Smooth muscle cell (in vitro differentiated cells): Measurements from ENCODE around the gene JAK2. TPM values are rescaled to one million over a fixed set of nuclear protein-coding genes. Genes with fewer than 3 reads are reported as not detected.
"Not testable (repeated sequence)": the region's sequence is repeated elsewhere in the genome, so short reads cannot be mapped to it uniquely, and the experiment has no call there.

Experiments used
- DNase-seq: peaks from one replicate; lab custom pipeline; 2025; ENCODE audit not compliant: unreplicated experiment; lab: John Stamatoyannopoulos, UW
- H2AFZ ChIP-seq: fragments of 200-600 bp; sonication (generic); 2 replicates; pipeline ENCODE4 v1.6.0; 2016; ENCODE audit warnings: antibody characterized with exemption, low read depth, mild to moderate bottlenecking
- H3F3A ChIP-seq: fragments of 200-600 bp; sonication (generic); 2 replicates; pipeline ENCODE4 v1.6.0; 2017; ENCODE audit warnings: antibody characterized with exemption, low read depth
- H3K27ac ChIP-seq: fragments of 200-600 bp; sonication (generic); 2 replicates; pipeline ENCODE4 v1.5.1; 2016; ENCODE audit warnings: low read depth, mild to moderate bottlenecking
- H3K27me3 ChIP-seq: fragments of 200-600 bp; sonication (generic); 2 replicates; pipeline ENCODE4 v1.6.1; 2016; ENCODE audit warnings: low read depth, mild to moderate bottlenecking
- H3K36me3 ChIP-seq: fragments of 200-600 bp; sonication (generic); 2 replicates; pipeline ENCODE4 v1.5.1; 2016; ENCODE audit warnings: low read depth
- H3K4me1 ChIP-seq: fragments of 200-600 bp; sonication (generic); 2 replicates; pipeline ENCODE4 v1.5.1; 2016; ENCODE audit warnings: low read depth
- H3K4me2 ChIP-seq: fragments of 200-600 bp; sonication (generic); 2 replicates; pipeline ENCODE4 v1.6.0; 2016; ENCODE audit warnings: mild to moderate bottlenecking
- H3K4me3 ChIP-seq: fragments of 200-600 bp; sonication (generic); 2 replicates; pipeline ENCODE4 v1.5.1; 2016; ENCODE audit warnings: mild to moderate bottlenecking
- H3K79me2 ChIP-seq: fragments of 200-600 bp; sonication (generic); 2 replicates; pipeline ENCODE4 v1.6.0; 2016; ENCODE audit warnings: low read depth, mild to moderate bottlenecking
- H3K9ac ChIP-seq: fragments of 200-600 bp; sonication (generic); 2 replicates; pipeline ENCODE4 v1.6.0; 2016; ENCODE audit warnings: low read depth
- H3K9me3 ChIP-seq: fragments of 200-600 bp; sonication (generic); replicated peaks from 2 replicates; pipeline ENCODE4 v1.5.1; 2016; ENCODE audit warnings: low read depth
- H4K20me1 ChIP-seq: fragments of 200-600 bp; sonication (generic); 2 replicates; pipeline ENCODE4 v1.6.0; 2016; ENCODE audit warnings: low read depth
- CTCF ChIP-seq: fragments of 200-600 bp; sonication (generic); IDR thresholded peaks from 2 replicates; pipeline ENCODE4 v1.5.1; 2017; ENCODE audit warnings: borderline replicate concordance, mild to moderate bottlenecking, antibody characterized with exemption; ENCODE audit not compliant: insufficient read depth, poor library complexity, severe bottlenecking
- WGBS: methylation state at CpG from one replicate; pipeline ENCODE4 v1.1.7; 2016; ENCODE audit warnings: low lambda C conversion rate; 5-methylcytosine and 5-hydroxymethylcytosine counted together
- polyA plus RNA-seq: library from polyadenylated mRNA; unstranded; fragments of >200 nt; fragmentation: Nextera tagmentation; extraction: Ambion mirVana; gene quantifications from 2 replicates; pipeline ENCODE4 v1.2.1, GENCODE V29; 2016
- total RNA-seq: library from RNA; depleted of rRNA; stranded (reverse); fragments of >200 nt; gene quantifications from 2 replicates; pipeline ENCODE4 v1.2.3, GENCODE V29; 2014

The JAK2 gene
- total and polyA plus RNA-seq, 2 experiments from 2014 or later, result 4.9 to 12.0 TPM

GRCh38 chr9:5095795-5096194 is 110.7 kb downstream of the JAK2 start:
- Histone ChIP-seq H3F3A (no peaks in the 10 kb centered on the region), H3K4me2 (no peak overlapping the region), H3K4me1 (no peaks in the 10 kb centered on the region), H3K4me3 (no peak overlapping the region), H3K79me2 (no peaks in the 10 kb centered on the region), H3K9me3 (no peaks in the 10 kb centered on the region), H3K36me3 (no peaks in the 10 kb centered on the region), H4K20me1 (no peaks in the 10 kb centered on the region), H3K27ac (no peak overlapping the region), H3K9ac (no peak overlapping the region), H3K27me3 (no peaks in the 10 kb centered on the region), H2AFZ (no peak overlapping the region)
- DNase-seq, result no peak
- WGBS, result 84% methylated on average over 2 of the region's 2 CpGs
- no peak for TF ChIP-seq CTCF

DNA sequence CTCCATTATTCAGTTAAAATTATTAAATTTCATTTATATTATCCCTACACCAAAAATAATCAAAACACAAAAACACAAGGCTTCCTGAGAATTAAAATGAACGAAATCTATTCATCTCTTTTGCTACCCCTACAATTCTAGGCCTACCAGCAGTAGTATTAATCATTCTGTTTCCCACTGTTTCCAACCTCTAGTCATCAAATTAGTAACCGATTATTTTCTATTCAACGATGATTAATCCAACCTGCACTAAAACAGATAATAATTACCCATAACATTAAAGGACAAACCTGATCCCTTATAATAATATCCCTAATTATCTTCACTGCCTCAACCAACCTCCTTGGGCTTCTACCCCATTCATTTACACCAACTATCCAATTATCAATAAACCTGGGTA is 114.4 kb downstream of the JAK2 start:
- H3K4me3 ChIP-seq, result no peak overlapping the region
- no peaks in the 10 kb centered on the region for H3K9me3 ChIP-seq
- no peak overlapping the region for H3K27ac ChIP-seq
- no peaks in the 10 kb centered on the region for H4K20me1 ChIP-seq
- H2AFZ ChIP-seq, result no peak overlapping the region
- no peak for DNase-seq
- no peak overlapping the region for H3K9ac ChIP-seq
- no peak overlapping the region for H3K4me2 ChIP-seq
- no peaks in the 10 kb centered on the region for H3K79me2 ChIP-seq
- 81% methylated on average over 3 of the region's 3 CpGs for WGBS
- peaks cover 3% of the 10 kb centered on the region for H3K36me3 ChIP-seq
- H3K4me1 ChIP-seq, result no peaks in the 10 kb centered on the region
- H3K27me3 ChIP-seq, result no peaks in the 10 kb centered on the region
- H3F3A ChIP-seq, result no peaks in the 10 kb centered on the region
- no peak for TF ChIP-seq CTCF

- H3K36me3 ChIP-seq, DNase-seq, H3K4me2 ChIP-seq, H3K9me3 ChIP-seq, H4K20me1 ChIP-seq, H3K4me3 ChIP-seq, H3F3A ChIP-seq, H3K27me3 ChIP-seq, H3K27ac ChIP-seq, H2AFZ ChIP-seq, H3K4me1 ChIP-seq, H3K9ac ChIP-seq, H3K79me2 ChIP-seq: not testable (repeated sequence)
- 90% methylated on average over 7 of the region's 7 CpGs for WGBS
Measured at GRCh38 chr9:5101127-5101526, 116.1 kb downstream of the JAK2 start.

DNA sequence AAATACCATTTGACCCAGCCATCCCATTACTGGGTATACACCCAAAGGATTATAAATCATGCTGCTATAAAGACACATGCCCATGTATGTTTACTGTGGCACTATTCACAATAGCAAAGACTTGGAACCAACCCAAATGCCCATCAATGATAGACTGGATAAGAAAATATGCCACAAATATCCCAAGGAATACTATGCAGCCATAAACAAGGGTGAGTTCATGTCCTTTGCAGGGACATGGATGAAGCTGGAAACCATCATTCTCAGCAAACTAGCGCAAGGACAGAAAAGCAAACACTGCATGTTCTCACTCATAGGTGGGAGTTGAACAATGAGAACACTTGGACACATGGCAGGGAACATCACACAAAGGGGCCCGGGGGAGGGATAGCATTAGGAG is 121.4 kb downstream of the JAK2 start:
- H3K79me2 ChIP-seq, H2AFZ ChIP-seq, H3F3A ChIP-seq, DNase-seq, H3K9me3 ChIP-seq, H3K4me1 ChIP-seq, H3K27ac ChIP-seq, H4K20me1 ChIP-seq, H3K36me3 ChIP-seq, H3K4me2 ChIP-seq, H3K4me3 ChIP-seq, H3K9ac ChIP-seq, H3K27me3 ChIP-seq: not testable (repeated sequence)
- 97% methylated on average over 2 of the region's 2 CpGs for WGBS

DNA sequence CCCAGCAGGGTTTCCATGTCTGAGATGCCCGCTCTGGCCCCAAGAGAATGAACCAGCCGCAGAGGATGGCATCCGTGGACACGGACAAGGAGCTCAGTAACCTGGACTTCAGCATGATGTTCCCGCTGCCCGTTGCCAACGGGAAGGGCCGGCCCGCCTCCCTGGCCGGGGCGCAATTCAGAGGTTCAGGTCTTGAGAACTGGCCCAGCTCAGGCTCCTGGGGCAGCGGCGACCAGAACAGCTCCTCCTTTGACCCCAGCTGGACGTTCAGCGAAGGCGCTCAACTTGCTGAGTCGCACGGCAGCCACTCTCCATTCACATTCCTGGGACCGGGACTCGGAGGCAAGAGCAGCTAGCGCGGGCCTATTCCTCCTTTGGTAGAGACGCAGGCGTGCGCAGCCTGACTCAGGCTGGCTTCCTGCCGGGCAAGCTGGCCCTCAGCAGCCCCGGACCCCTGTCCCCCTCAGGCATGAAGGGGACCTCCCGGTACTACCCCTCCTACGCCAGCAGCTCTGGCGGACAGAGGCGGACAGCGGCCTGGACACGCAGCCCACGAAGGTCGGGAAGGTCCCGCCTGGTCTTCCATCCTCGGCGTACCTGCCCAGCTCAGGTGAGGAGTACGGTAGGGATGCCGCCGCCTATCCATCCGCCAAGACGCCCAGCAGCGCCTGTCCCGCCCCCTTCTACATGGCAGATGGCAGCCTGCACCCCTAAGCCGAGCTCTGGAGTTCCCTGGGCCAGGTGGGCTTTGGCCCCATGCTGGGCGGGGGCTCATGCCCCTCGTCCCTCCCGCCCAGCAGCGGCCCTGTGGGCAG is 126.0 kb downstream of the JAK2 start:
- peaks cover 4% of the 10 kb centered on the region for H3K36me3 ChIP-seq
- no peaks in the 10 kb centered on the region for H3K4me1 ChIP-seq
- no peaks in the 10 kb centered on the region for H4K20me1 ChIP-seq
- no peak overlapping the region for H2AFZ ChIP-seq
- no peak overlapping the region for H3K4me2 ChIP-seq
- no peaks in the 10 kb centered on the region for H3F3A ChIP-seq
- no peak overlapping the region for H3K27ac ChIP-seq
- no peak for TF ChIP-seq CTCF
- no peak overlapping the region for H3K9ac ChIP-seq
- 98% methylated on average over 43 of the region's 50 CpGs for WGBS
- H3K4me3 ChIP-seq, result no peak overlapping the region
- H3K79me2 ChIP-seq, result no peaks in the 10 kb centered on the region
- DNase-seq, result no peak
- H3K9me3 ChIP-seq, result no peaks in the 10 kb centered on the region
- no peaks in the 10 kb centered on the region for H3K27me3 ChIP-seq
